Nephron progenitor cell (in vitro differentiated cells): ENCODE results near the gene ANGEL2.

Source experiments
- DNase-seq: peaks from one replicate; pipeline ENCODE4 v3.0.0; 2021
- H3K27ac Mint-ChIP-seq: 2 replicates; pipeline ENCODE4 v1.8.0; 2021; ENCODE audit warnings: mild to moderate bottlenecking, moderate library complexity, mixed read lengths
- H3K27me3 Mint-ChIP-seq: 2 replicates; pipeline ENCODE4 v1.8.0; 2021; ENCODE audit warnings: mild to moderate bottlenecking, low read depth, mixed read lengths; ENCODE audit not compliant: poor library complexity
- H3K36me3 Mint-ChIP-seq: 2 replicates; pipeline ENCODE4 v1.8.0; 2021; ENCODE audit warnings: low read depth, mixed read lengths
- H3K4me1 Mint-ChIP-seq: 2 replicates; pipeline ENCODE4 v1.8.0; 2021; ENCODE audit warnings: mixed read lengths
- H3K4me3 Mint-ChIP-seq: 2 replicates; pipeline ENCODE4 v1.8.0; 2021; ENCODE audit warnings: mild to moderate bottlenecking, moderate library complexity, mixed read lengths
- H3K9me3 Mint-ChIP-seq: 2 replicates; pipeline ENCODE4 v1.8.0; 2021; ENCODE audit warnings: mild to moderate bottlenecking, moderate library complexity, mixed read lengths
- CTCF ChIP-seq: fragments of 200-600 bp; sonication (generic); IDR thresholded peaks from 2 replicates; pipeline ENCODE4 v1.5.0; 2021; ENCODE audit warnings: antibody characterized with exemption

ANGEL2 gene

GRCh38 chr1:212951126-212951946 lies 64.3 kb downstream of the ANGEL2 start:
- peaks cover 32% of the 10 kb centered on the region for H3K36me3 Mint-ChIP-seq
- peaks cover 11% of the 10 kb centered on the region for H3K27me3 Mint-ChIP-seq
- peaks cover 50% of the 10 kb centered on the region for H3K4me1 Mint-ChIP-seq
- no peak overlapping the region for H3K27ac Mint-ChIP-seq
- no peak for TF ChIP-seq CTCF
- H3K9me3 Mint-ChIP-seq, result peaks cover 7% of the 10 kb centered on the region
- DNase-seq, result peak; percentile 55
- peak overlapping the region; percentile 91 for H3K4me3 Mint-ChIP-seq

- Mint-ChIP-seq H3K36me3 (peaks cover 24% of the 10 kb centered on the region), H3K4me3 (peak within 1 kb of the TSS; percentile 91), H3K27ac (peak within 1 kb of the TSS; percentile 21), H3K9me3 (peaks cover 7% of the 10 kb centered on the region), H3K4me1 (peaks cover 42% of the 10 kb centered on the region), H3K27me3 (peaks cover 14% of the 10 kb centered on the region)
- no peak for TF ChIP-seq CTCF
- DNase-seq, result peak; percentile 90
Observed at GRCh38 chr1:212950243-212951125, 65.2 kb downstream of the ANGEL2 start, which contains the start of gene VASH2. Gene VASH2, plus strand, starts transcription at chr1:212950541. Its CDS starts 1,002 bp downstream, at chr1:212951543.

GRCh38 chr1:212949771-212950170 lies 65.9 kb downstream of the ANGEL2 start:
- H3K4me3 Mint-ChIP-seq, result peak overlapping the region; percentile 91
- peaks cover 7% of the 10 kb centered on the region for H3K9me3 Mint-ChIP-seq
- peaks cover 16% of the 10 kb centered on the region for H3K27me3 Mint-ChIP-seq
- H3K36me3 Mint-ChIP-seq, result peaks cover 19% of the 10 kb centered on the region
- peaks cover 42% of the 10 kb centered on the region for H3K4me1 Mint-ChIP-seq
- DNase-seq, result no peak
- H3K27ac Mint-ChIP-seq, result no peak overlapping the region
- no peak for TF ChIP-seq CTCF

- peaks cover 19% of the 10 kb centered on the region for H3K4me1 Mint-ChIP-seq
- DNase-seq, result no peak
- H3K9me3 Mint-ChIP-seq, result peaks cover 7% of the 10 kb centered on the region
- no peaks in the 10 kb centered on the region for H3K36me3 Mint-ChIP-seq
- H3K27me3 Mint-ChIP-seq, result peaks cover 16% of the 10 kb centered on the region
- peak overlapping the region; percentile 72 for H3K27ac Mint-ChIP-seq
- H3K4me3 Mint-ChIP-seq, result no peak overlapping the region
- TF ChIP-seq CTCF, result no peak
Observed at GRCh38 chr1:212946872-212947271, 68.8 kb downstream of the ANGEL2 start.

- peaks cover 16% of the 10 kb centered on the region for H3K4me1 Mint-ChIP-seq
- H3K36me3 Mint-ChIP-seq, result peaks cover 6% of the 10 kb centered on the region
- H3K27ac Mint-ChIP-seq, result no peak overlapping the region
- H3K4me3 Mint-ChIP-seq, result no peak overlapping the region
- peaks cover 15% of the 10 kb centered on the region for H3K9me3 Mint-ChIP-seq
- no peak for DNase-seq
- peaks cover 16% of the 10 kb centered on the region for H3K27me3 Mint-ChIP-seq
- TF ChIP-seq CTCF, result no peak
Observed at GRCh38 chr1:212945463-212946160, 70.1 kb downstream of the ANGEL2 start.
